Activated CD8-positive, alpha-beta memory T cell treated with anti-CD3 and anti-CD28 coated beads for 24 hours (primary cell): ENCODE results near the gene COL28A1.

Experiments
- DNase-seq: peaks from one replicate; pipeline ENCODE4 v3.0.0-alpha.2; 2020

COL28A1 gene

GRCh38 chr7:7323921-7324320 is 211.8 kb downstream of the COL28A1 start:
- no peak for DNase-seq

- DNase-seq = no peak
Observed at GRCh38 chr7:7323352-7323751, 212.3 kb downstream of the COL28A1 start.

DNA sequence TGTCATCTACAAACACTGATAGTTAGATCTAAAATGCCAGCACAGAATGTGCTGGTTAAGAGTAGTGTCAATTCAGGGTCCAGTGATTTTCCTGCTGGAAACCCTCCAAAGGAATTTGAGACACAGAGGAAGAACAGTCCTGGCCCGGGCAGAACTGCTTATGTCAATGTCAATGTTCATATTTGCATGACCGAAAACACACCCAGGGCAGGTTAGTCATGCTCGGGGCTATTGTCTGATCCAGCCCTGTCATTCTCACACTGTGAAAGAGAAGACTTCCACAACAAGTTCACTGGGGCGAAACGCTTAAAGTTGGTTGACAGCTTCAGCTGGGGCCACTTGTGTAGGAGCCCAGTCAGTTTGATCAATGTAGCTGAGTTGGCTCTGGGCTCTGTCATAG is 214.0 kb downstream of the COL28A1 start:
- no peak for DNase-seq

DNA sequence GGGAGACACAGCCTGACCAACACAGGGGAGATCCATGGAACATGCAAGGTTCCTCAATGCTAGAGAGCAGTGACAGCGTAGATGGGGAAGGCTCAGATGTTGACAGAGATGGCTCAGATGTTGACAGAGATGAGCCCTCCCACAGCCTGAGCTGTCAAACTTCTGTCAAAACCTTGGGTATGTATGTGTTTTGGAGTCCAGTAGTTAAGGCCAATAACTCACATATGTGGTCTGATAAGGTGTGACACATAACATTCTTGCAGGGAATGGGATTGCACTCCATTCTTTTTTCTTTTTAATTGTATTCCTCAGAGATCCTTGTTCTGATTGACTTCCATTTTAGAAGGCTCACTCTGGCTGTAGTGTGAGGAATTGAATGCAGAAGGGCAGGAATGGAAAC is 217.1 kb downstream of the COL28A1 start:
- no peak for DNase-seq

DNA sequence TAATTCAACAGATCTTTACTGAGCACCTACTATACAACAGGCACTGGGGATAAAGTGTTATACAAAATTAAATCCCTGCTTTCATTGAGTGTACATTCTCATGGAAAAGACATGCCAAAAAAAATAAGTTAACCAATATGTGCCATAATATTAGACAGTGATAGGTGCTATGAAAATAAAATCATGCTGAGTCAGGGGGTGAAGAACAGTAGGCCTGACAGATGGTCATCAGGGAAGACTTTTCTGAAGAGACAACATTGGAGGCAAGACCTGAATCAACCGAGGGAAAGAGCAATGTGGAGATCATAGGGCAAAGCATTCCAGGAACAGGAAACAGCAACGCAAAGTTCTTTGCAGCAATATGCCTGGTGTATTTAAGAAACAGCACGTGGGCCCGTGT is 217.8 kb downstream of the COL28A1 start:
- no peak for DNase-seq

- DNase-seq = no peak
Observed at GRCh38 chr7:7315851-7316250, 219.8 kb downstream of the COL28A1 start.

DNA sequence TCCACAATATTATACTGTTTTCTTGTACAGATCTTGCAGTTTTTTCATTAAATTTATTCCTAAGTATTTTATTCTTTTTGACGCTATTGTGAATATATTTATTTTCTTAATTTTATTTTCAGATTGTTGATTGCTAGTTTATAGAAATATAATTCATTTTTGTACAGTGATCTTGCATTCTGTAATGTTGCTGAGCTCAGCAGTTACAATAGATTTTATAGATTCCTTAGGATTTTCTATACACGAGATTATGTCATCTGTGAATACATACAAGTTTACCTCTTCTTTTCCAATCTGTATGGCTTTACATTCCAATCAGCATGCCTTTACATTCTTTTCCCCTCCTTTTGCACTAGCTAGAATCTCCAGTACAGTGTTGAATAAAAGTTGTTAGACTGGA is 223.3 kb downstream of the COL28A1 start:
- no peak for DNase-seq

- DNase-seq = no peak
Observed at GRCh38 chr7:7311001-7311400, 224.7 kb downstream of the COL28A1 start.

DNA sequence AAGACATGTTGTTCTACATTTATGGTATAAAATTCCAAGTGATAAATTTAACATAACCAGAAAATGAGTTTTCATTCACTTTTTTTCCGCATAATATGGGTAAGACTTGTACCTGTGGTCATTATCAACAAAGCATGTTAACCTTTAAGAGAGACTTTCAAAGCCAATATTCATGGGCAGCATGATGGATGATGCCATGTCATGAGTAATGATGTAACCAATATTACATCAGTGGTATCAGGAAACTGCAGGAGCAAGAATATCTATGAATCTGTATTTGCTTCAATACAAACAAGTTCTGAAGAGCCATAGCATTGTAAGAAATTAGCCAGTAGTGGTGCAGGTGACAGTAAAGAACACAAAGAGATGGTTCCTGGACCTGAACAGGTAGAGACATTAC is 226.5 kb downstream of the COL28A1 start:
- no peak for DNase-seq
